Epithelial cell of esophagus (primary cell): ENCODE results near the gene VPS9D1.
"Not testable (repeated sequence)": the region's sequence is repeated elsewhere in the genome, so short reads cannot be mapped to it uniquely, and the experiment has no call there.

ENCODE experiments used
- DNase-seq: peaks from one replicate; pipeline ENCODE4 v3.0.0; 2010; ENCODE audit warnings: low read depth
- H3K4me3 ChIP-seq: 2 replicates; pipeline ENCODE4 v1.5.1; 2011; ENCODE audit warnings: mild to moderate bottlenecking, low read length, control low read depth
- TF ChIP-seq, protein P1 (sequence below): IDR thresholded peaks from 2 replicates; pipeline ENCODE4 v1.5.1; 2011; ENCODE audit warnings: low read depth, mild to moderate bottlenecking, low read length, control low read depth, inconsistent platforms; ENCODE audit not compliant: insufficient read depth; ENCODE audit errors: missing control alignments

VPS9D1 gene

DNA sequence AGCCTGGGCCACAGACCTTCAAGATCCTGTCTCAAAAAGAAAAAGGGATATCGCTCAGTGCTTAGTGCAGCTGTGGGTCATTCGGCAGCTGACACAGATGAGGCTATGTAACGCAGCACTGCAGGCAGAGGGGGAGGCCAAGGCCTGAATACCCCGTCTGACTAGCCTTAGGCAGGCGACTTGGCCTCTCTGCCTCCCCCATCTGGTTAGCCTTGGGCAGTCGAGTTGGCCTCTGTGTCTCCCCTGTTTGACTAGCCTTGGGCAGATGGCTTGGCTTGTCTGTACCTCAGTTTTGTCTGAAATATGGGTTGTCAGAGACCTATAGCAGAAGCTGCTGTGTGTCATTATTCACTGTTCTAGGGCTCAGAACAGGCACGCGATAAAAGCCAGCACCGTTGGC lies 53.1 kb downstream of the VPS9D1 start:
- no peak overlapping the region for H3K4me3 ChIP-seq
- no peak for DNase-seq
- TF ChIP-seq, protein P1, sequence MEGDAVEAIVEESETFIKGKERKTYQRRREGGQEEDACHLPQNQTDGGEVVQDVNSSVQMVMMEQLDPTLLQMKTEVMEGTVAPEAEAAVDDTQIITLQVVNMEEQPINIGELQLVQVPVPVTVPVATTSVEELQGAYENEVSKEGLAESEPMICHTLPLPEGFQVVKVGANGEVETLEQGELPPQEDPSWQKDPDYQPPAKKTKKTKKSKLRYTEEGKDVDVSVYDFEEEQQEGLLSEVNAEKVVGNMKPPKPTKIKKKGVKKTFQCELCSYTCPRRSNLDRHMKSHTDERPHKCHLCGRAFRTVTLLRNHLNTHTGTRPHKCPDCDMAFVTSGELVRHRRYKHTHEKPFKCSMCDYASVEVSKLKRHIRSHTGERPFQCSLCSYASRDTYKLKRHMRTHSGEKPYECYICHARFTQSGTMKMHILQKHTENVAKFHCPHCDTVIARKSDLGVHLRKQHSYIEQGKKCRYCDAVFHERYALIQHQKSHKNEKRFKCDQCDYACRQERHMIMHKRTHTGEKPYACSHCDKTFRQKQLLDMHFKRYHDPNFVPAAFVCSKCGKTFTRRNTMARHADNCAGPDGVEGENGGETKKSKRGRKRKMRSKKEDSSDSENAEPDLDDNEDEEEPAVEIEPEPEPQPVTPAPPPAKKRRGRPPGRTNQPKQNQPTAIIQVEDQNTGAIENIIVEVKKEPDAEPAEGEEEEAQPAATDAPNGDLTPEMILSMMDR, result no peak

DNA sequence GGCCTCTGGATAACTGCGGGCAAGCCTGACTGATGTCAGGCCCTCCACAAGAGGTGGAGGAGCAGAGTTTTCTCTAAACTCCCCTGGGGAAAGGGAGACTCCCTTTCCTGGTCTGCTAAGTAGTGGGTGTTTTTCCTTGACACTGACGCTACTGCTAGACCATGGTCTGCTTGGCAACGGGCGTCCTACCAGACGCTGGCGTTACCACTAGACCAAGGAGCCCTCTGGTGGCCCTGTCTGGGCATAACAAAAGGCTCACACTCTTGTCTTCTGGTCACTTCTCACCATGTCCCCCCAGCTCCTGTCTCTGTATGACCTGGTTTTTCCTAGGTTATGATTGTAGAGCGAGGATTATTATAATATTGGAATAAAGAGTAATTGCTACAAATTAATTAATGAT lies 53.7 kb downstream of the VPS9D1 start:
- TF ChIP-seq, protein P1, result peak; percentile 51
- peak; percentile 46 for DNase-seq
- H3K4me3 ChIP-seq, result not testable (repeated sequence)

DNA sequence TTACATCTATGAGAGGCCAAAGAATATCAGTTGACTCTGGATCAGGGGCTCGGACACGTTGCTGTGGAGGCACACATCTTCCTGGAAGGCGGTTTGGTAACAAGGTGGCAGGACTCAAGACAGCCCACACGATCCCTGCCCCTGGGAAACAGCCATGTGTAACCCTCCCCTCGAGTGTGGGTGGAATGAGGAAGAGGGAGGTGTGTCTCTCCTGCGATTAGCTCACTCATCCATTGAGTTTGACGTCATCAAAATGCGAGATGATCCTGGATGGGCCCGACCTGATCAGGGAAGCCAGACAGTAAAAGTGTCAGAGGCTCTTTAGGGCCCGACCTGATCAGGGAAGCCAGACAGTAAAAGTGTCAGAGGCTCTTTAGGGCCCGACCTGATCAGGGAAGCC lies 56.5 kb downstream of the VPS9D1 start:
- DNase-seq, H3K4me3 ChIP-seq: not testable (repeated sequence)

DNA sequence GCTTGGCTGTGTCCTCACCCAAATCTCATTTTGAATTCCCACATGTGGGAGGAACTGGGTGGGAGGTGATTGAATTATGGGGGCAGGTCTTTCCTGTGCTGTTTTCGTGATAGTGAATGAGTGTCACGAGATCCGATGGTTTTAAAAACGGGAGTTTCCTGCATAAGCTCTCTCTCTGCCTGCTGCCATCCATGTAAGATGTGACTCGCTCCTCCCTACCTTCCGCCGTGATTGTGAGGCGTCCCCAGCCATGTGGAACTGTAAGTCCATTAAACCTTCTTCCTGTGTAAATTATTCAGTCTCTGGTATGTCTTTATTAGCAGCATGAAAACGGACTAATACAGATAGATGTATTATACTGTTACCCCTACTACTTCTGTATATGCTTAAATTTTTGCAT lies 59.5 kb downstream of the VPS9D1 start:
- TF ChIP-seq, protein P1, result no peak
- DNase-seq, result no peak

DNA sequence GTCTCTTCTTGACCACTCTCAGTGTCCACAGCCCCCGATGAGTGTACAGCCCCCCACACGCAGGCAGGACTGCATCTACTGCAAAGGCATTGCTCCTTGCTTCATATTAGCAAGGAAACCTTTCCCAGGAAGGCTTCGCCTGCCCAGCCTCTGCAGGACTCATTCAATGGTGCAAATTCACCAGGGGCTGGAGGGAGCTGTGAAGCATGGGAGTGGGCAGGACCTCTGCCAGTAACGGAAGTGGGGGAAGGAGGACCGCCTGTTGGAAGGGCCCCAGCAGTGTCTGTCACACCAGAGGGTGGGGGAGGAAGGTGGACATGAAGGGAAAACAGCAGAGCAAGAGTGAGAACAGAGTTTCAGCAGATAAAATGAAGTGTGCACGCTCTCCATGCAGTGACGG lies 60.6 kb downstream of the VPS9D1 start:
- TF ChIP-seq, protein P1, result no peak
- DNase-seq, result no peak
- H3K4me3 ChIP-seq, result no peak overlapping the region

More for the DNA sequence above, 59.5 kb downstream of the VPS9D1 start:
- no peak overlapping the region for H3K4me3 ChIP-seq

DNA sequence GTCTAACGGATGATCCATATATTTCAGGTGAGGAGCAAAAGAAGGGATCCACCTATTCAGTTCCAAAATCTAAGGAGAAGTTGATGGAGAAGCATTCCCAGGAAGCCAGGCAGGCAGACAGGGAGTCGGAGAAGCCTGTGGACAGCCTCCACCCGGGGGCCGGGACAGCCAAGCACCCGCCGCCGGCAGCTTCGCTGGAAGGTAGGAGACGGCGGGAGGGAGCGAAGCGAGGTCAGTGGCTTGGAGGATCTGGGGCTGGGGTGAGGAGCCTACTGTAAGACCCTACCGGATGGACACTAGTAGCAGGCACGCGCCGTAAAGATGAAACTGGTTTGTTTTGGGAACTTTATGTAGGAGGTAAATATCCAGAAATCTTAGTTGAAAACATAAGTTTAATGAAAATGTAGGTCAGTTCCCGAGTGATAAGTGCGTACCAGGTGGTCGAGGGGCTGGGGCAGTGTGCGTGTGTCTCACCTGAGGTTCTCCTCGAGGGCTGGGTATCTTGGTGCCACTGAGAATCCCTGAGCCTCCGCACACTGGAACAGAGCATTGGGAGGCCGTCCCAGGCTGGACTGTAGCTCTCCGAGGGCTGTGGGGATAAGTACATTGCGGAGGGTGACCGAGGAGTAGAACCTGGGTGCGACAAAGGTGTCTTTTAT lies 62.3 kb downstream of the VPS9D1 start:
- H3K4me3 ChIP-seq, result peak overlapping the region; percentile 95
- TF ChIP-seq, protein P1, result no peak
- DNase-seq, result no peak

DNA sequence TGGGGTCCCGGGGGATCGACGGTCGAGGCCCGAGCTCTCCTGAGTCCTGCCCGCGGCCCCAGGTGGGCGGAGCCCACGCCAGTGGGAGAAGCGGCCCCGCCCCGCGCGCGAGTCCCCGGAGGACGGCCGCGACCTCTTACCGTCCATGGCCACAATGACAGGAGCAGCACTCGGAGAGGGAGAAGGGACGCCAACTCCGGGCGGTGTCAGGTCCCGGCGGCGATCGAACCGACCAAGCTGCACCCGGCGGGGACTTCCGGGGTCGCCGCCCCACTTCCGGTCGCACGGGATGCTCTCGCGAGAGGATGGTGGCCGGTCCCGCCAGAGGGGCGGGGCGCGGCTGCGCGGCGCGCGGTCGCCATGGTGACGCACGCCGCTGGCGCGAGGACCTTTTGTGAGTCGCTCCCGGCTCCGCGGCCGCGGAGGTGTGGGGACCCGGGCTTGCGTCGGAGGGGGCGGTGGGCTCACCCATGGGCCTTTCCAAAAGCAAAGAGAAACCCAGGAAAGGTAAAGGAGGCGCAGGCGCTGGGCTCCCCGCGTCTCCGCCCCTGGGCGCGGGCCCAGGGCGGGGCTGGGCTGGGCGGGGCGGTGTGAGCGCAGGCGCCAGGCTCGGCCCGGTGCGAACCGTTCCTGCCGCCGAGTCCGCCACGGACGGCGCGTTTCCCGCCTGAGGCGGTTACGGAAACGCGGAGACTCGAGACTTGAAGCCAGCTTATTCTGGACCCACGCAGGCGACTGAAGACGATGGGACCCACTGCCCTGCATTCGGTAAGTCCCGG lies 63.1 kb downstream of the VPS9D1 start, which contains the start of the genes CHMP1A and SPATA33:
TSS of gene CHMP1A (minus strand) at position 267 of the 779 bp plus-strand sequence. CDS start at position 147, 120 bp downstream.
TSS of gene SPATA33 (plus strand) at position 395 of the 779 bp plus-strand sequence. CDS start at position 471, 76 bp downstream.
- TF ChIP-seq, protein P1, result no peak
- DNase-seq, result peak; percentile 87
- peak within 1 kb of the TSS; percentile 95 for H3K4me3 ChIP-seq
